ENCODE measurements around the gene BMP10.

Gene BMP10

DNA sequence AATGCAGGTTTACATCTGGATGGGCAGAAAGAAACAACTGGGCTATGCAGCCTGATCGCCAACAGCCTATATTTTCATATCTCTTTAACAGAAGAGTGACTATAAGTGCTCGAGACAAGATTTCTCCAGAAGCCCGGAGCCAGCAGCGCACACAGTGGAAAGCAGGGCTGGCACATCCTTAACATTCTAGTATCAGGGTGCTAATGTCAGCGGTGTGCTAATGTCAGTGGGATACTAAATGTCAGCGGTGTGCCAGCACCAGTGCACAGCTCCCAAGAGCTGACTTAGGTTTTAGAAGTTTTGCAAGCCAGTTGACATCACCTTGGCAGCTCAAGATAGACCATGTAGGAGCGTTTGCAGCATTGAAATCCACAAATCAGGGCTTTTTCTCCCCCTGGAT is 8.3 kb downstream of the BMP10 start:
- H3K9ac ChIP-seq (ENCODE audit: low read depth, low read length): no peak overlapping the region
- no peaks in the 10 kb centered on the region for H3K36me3 ChIP-seq (ENCODE audit: insufficient read depth, low read depth, low read length)
- H3K4me1 ChIP-seq (ENCODE audit: insufficient read depth, low read length): peaks cover 6% of the 10 kb centered on the region; the same call in 1 of the 2 replicates
- H3K27me3 ChIP-seq (ENCODE audit: insufficient read depth, low read length): no peaks in the 10 kb centered on the region
- no peaks in the 10 kb centered on the region for H3K9me3 ChIP-seq (ENCODE audit: insufficient read depth, low read depth, low read length)
- H3K4me3 ChIP-seq (ENCODE audit: low read length): no peak overlapping the region
- no peak overlapping the region for H3K27ac ChIP-seq (ENCODE audit: low read length)

DNA sequence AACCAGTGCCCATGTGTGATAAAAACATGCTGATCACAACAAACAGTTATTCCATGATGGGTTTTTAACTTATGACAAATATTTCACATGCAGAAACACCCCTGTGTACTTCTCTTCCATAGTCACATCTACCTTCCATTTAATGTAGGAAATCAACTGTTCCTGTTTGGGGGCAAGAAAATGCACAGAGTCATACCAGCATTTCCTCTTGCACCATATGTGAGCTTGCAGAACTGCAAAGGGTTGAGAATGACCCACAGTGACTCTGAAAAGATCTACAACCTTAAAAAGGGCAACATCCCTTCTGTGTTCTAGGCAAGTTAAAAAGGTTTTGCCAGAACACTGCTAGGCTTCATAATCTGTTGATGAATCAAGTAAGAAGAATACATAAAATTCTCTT is 9.9 kb downstream of the BMP10 start:
- no peaks in the 10 kb centered on the region for H3K9me3 ChIP-seq (ENCODE audit: insufficient read depth, low read depth, low read length)
- no peak overlapping the region for H3K4me3 ChIP-seq (ENCODE audit: low read length)
- H3K27ac ChIP-seq (ENCODE audit: low read length): no peak overlapping the region
- H3K36me3 ChIP-seq (ENCODE audit: insufficient read depth, low read depth, low read length): no peaks in the 10 kb centered on the region
- H3K4me1 ChIP-seq (ENCODE audit: insufficient read depth, low read length): peaks cover 6% of the 10 kb centered on the region; the same call in 1 of the 2 replicates
- H3K27me3 ChIP-seq (ENCODE audit: insufficient read depth, low read length): no peaks in the 10 kb centered on the region
- no peak overlapping the region for H3K9ac ChIP-seq (ENCODE audit: low read depth, low read length)

- Histone ChIP-seq H3K27ac (ENCODE audit: low read length) (no peak overlapping the region), H3K27me3 (ENCODE audit: insufficient read depth, low read length) (no peaks in the 10 kb centered on the region), H3K36me3 (ENCODE audit: insufficient read depth, low read depth, low read length) (no peaks in the 10 kb centered on the region), H3K9ac (ENCODE audit: low read depth, low read length) (no peak overlapping the region), H3K4me1 (ENCODE audit: insufficient read depth, low read length) (peaks cover 6% of the 10 kb centered on the region; the same call in 1 of the 2 replicates), H3K4me3 (ENCODE audit: low read length) (no peak overlapping the region), H3K9me3 (ENCODE audit: insufficient read depth, low read depth, low read length) (no peaks in the 10 kb centered on the region)
These were observed 11.1 kb downstream of the BMP10 start for GRCh38 chr2:68860111-68860510.

GRCh38 chr2:68857855-68858456 is 13.2 kb downstream of the BMP10 start:
- Histone ChIP-seq H3K4me3 (ENCODE audit: low read length) (no peak overlapping the region), H3K36me3 (ENCODE audit: insufficient read depth, low read depth, low read length) (no peaks in the 10 kb centered on the region), H3K4me1 (ENCODE audit: insufficient read depth, low read length) (peaks cover 6% of the 10 kb centered on the region; the same call in 1 of the 2 replicates), H3K27ac (ENCODE audit: low read length) (no peak overlapping the region), H3K9ac (ENCODE audit: low read depth, low read length) (no peak overlapping the region), H3K27me3 (ENCODE audit: insufficient read depth, low read length) (no peaks in the 10 kb centered on the region), H3K9me3 (ENCODE audit: insufficient read depth, low read depth, low read length) (no peaks in the 10 kb centered on the region)

DNA sequence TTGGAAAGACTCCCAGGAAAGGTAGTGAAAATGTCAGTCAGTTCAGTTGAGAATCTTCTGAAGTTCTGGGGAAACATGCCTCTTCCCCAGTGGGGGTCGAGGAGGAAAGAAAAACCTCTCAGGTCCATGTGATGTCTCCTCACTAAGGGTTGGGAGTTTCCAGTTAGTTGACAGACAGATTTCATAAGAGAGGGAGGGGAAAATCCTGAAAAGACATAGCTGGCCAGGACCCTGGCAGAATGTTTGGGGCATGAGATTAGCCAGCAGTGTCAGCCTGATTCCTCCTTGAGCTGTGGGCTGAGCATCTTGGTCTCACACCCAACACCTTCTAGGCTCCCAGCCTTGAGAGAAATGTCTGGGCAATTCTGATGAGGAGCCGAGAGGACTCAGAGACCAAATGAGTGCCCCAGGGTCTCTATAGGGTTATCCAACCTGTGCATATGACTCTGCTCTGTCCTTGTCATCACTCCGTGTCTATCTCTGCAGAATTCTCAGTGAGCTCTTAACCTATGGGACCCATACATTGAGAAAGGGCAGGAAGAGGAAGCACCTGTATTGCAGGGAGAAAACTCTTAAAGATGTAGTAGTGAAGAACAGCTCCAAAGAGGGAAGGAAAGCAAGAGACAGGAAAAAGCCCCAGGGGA is 13.9 kb downstream of the BMP10 start:
- Histone ChIP-seq H3K4me3 (ENCODE audit: low read length) (no peak overlapping the region), H3K27me3 (ENCODE audit: insufficient read depth, low read length) (no peaks in the 10 kb centered on the region), H3K9me3 (ENCODE audit: insufficient read depth, low read depth, low read length) (no peaks in the 10 kb centered on the region), H3K36me3 (ENCODE audit: insufficient read depth, low read depth, low read length) (no peaks in the 10 kb centered on the region), H3K27ac (ENCODE audit: low read length) (no peak overlapping the region), H3K9ac (ENCODE audit: low read depth, low read length) (no peak overlapping the region), H3K4me1 (ENCODE audit: insufficient read depth, low read length) (peaks cover 6% of the 10 kb centered on the region; the same call in 1 of the 2 replicates)

DNA sequence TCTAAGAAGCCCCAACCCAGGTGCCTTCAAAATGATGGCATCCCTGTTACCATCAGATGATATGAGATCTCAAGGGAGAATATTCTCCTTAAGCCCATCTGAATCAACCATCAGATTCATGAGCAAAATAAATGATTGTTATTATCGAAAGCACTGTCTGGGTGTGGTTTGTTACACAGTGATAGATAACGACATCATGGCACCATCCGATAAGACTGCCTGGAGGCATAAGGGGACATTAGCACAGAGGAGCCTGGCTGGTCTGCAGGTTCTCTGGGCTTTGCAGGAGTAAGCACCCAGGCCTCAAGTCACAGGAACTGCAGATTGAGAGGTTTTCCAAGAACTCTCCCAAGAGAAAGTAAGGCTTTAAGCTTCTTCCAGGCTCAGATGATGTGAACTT is 15.6 kb downstream of the BMP10 start:
- Histone ChIP-seq H3K9ac (ENCODE audit: low read depth, low read length) (no peak overlapping the region), H3K4me3 (ENCODE audit: low read length) (no peak overlapping the region), H3K27me3 (ENCODE audit: insufficient read depth, low read length) (no peaks in the 10 kb centered on the region), H3K4me1 (ENCODE audit: insufficient read depth, low read length) (peaks cover 6% of the 10 kb centered on the region; the same call in 1 of the 2 replicates), H3K27ac (ENCODE audit: low read length) (no peak overlapping the region), H3K9me3 (ENCODE audit: insufficient read depth, low read depth, low read length) (no peaks in the 10 kb centered on the region), H3K36me3 (ENCODE audit: insufficient read depth, low read depth, low read length) (no peaks in the 10 kb centered on the region)

- Histone ChIP-seq H3K27me3 (ENCODE audit: insufficient read depth, low read length) (no peaks in the 10 kb centered on the region), H3K4me1 (ENCODE audit: insufficient read depth, low read length) (peaks cover 6% of the 10 kb centered on the region; the same call in 1 of the 2 replicates), H3K27ac (ENCODE audit: low read length) (no peak overlapping the region), H3K9ac (ENCODE audit: low read depth, low read length) (no peak overlapping the region), H3K9me3 (ENCODE audit: insufficient read depth, low read depth, low read length) (no peaks in the 10 kb centered on the region), H3K4me3 (ENCODE audit: low read length) (no peak overlapping the region), H3K36me3 (ENCODE audit: insufficient read depth, low read depth, low read length) (no peaks in the 10 kb centered on the region)
These were observed 16.7 kb downstream of the BMP10 start for GRCh38 chr2:68854476-68854875.

- no peak overlapping the region for H3K9ac ChIP-seq (ENCODE audit: low read depth, low read length)
- H3K36me3 ChIP-seq (ENCODE audit: insufficient read depth, low read depth, low read length): no peaks in the 10 kb centered on the region
- peaks cover 4% of the 10 kb centered on the region; the same call in 1 of the 2 replicates for H3K4me1 ChIP-seq (ENCODE audit: insufficient read depth, low read length)
- H3K27me3 ChIP-seq (ENCODE audit: insufficient read depth, low read length): no peaks in the 10 kb centered on the region
- H3K9me3 ChIP-seq (ENCODE audit: insufficient read depth, low read depth, low read length): no peaks in the 10 kb centered on the region
- no peak overlapping the region for H3K4me3 ChIP-seq (ENCODE audit: low read length)
- H3K27ac ChIP-seq (ENCODE audit: low read length): no peak overlapping the region
These were observed 17.3 kb downstream of the BMP10 start for GRCh38 chr2:68853915-68854314.

GRCh38 chr2:68853035-68853434 is 18.2 kb downstream of the BMP10 start:
- Histone ChIP-seq H3K4me1 (ENCODE audit: insufficient read depth, low read length) (no peaks in the 10 kb centered on the region), H3K36me3 (ENCODE audit: insufficient read depth, low read depth, low read length) (no peaks in the 10 kb centered on the region), H3K27ac (ENCODE audit: low read length) (no peak overlapping the region), H3K9ac (ENCODE audit: low read depth, low read length) (no peak overlapping the region), H3K9me3 (ENCODE audit: insufficient read depth, low read depth, low read length) (no peaks in the 10 kb centered on the region), H3K27me3 (ENCODE audit: insufficient read depth, low read length) (no peaks in the 10 kb centered on the region), H3K4me3 (ENCODE audit: low read length) (no peak overlapping the region)

DNA sequence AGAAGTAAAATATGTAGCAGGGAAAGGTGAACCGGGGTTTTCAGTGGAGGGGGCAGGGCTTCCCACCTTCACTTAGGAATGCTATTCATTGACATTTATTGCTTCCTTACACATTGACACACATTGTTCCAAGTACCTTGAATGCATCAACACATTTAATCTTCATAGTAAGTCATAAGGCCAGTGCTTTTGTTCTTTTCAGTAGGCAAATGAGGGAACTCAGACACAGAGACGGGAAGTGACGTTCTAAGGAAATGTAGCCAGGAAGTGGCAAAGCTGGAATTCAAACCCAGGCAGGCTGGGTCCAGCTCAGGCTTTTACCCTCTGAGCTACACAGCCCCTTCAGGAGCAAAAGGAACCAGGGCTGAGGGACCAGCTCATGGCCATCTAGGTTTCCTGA is 20.7 kb downstream of the BMP10 start:
- Histone ChIP-seq H3K27me3 (ENCODE audit: insufficient read depth, low read length) (no peaks in the 10 kb centered on the region; the same call in 1 of the 2 replicates), H3K36me3 (ENCODE audit: insufficient read depth, low read depth, low read length) (no peaks in the 10 kb centered on the region), H3K9ac (ENCODE audit: low read depth, low read length) (no peak overlapping the region), H3K9me3 (ENCODE audit: insufficient read depth, low read depth, low read length) (no peaks in the 10 kb centered on the region), H3K27ac (ENCODE audit: low read length) (no peak overlapping the region), H3K4me3 (ENCODE audit: low read length) (no peak overlapping the region), H3K4me1 (ENCODE audit: insufficient read depth, low read length) (no peaks in the 10 kb centered on the region)

DNA sequence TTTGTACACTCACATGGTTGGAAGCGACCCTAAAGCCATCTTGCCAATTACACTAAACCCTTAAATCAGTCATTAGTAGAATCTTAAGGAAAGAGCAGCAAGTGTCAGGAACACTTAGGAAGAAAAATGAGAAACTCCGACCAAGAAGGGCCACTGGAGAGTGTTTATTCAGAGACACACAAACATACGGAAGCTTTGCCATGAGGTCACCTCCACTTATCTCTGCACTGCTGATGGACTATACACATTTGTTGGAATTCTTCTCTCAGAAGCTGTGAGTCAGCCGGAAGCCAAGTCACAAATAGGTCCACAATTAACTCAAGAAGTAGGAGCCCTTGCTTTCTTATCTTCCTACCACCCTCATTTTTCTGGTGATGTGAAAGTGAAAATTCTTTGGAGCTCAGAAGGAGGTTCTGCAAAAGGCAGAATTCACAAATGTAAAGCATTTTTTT is 21.6 kb downstream of the BMP10 start:
- Histone ChIP-seq H3K27me3 (ENCODE audit: insufficient read depth, low read length) (no peaks in the 10 kb centered on the region; the same call in 1 of the 2 replicates), H3K4me1 (ENCODE audit: insufficient read depth, low read length) (no peaks in the 10 kb centered on the region), H3K9ac (ENCODE audit: low read depth, low read length) (no peak overlapping the region), H3K27ac (ENCODE audit: low read length) (no peak overlapping the region), H3K36me3 (ENCODE audit: insufficient read depth, low read depth, low read length) (no peaks in the 10 kb centered on the region), H3K4me3 (ENCODE audit: low read length) (no peak overlapping the region), H3K9me3 (ENCODE audit: insufficient read depth, low read depth, low read length) (no peaks in the 10 kb centered on the region)

GRCh38 chr2:68847751-68848150 is 23.4 kb downstream of the BMP10 start:
- no peaks in the 10 kb centered on the region for H3K9me3 ChIP-seq (ENCODE audit: insufficient read depth, low read depth, low read length)
- no peaks in the 10 kb centered on the region for H3K36me3 ChIP-seq (ENCODE audit: insufficient read depth, low read depth, low read length)
- no peak overlapping the region for H3K4me3 ChIP-seq (ENCODE audit: low read length)
- no peaks in the 10 kb centered on the region for H3K4me1 ChIP-seq (ENCODE audit: insufficient read depth, low read length)
- no peak overlapping the region for H3K27ac ChIP-seq (ENCODE audit: low read length)
- no peaks in the 10 kb centered on the region; the same call in 1 of the 2 replicates for H3K27me3 ChIP-seq (ENCODE audit: insufficient read depth, low read length)
- no peak overlapping the region for H3K9ac ChIP-seq (ENCODE audit: low read depth, low read length)
